ENCODE data around the gene DNAJC8.

Gene DNAJC8, protein sequence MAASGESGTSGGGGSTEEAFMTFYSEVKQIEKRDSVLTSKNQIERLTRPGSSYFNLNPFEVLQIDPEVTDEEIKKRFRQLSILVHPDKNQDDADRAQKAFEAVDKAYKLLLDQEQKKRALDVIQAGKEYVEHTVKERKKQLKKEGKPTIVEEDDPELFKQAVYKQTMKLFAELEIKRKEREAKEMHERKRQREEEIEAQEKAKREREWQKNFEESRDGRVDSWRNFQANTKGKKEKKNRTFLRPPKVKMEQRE

DNA sequence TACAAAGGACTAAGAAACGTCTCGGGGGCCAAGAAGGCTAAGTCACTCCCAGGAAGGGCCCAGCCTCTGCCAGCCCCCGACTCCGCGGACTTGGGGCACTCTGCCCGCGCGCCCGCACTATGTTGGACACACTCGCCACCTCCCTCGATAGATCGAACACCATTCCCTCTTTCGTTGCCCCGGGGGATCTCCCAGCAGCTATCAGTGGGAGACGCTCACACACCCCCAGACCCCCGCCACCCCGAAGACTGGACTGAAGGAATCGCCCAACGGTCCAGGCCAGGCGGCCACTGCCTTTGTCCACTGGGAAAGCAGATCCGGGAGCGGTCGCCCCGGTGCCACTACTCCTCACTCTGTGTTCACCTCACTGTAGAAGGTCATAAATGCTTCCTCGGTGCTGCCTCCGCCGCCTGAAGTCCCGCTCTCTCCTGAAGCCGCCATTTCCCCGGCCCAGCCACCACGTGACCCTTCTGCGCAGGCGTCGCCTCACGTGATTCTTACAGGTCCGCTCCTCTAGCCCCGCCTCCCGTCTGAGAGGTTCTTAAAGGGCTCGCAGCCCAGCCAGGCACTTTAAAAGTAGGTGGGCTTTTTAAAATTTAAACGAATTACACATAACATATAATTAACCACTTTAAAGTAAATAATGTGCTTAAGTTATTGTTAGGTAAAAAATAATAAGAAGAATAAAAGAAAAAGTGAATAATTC is at the start of gene DNAJC8:
DNAJC8 (minus strand) TSS at position 472 of the 706 bp plus-strand sequence; CDS start at position 441, 31 bp downstream.
- DNase-seq (ENCODE audit: low read depth in 2 of 2, low spot score in 1 of 2) = peak; percentile 91 to 94

DNA sequence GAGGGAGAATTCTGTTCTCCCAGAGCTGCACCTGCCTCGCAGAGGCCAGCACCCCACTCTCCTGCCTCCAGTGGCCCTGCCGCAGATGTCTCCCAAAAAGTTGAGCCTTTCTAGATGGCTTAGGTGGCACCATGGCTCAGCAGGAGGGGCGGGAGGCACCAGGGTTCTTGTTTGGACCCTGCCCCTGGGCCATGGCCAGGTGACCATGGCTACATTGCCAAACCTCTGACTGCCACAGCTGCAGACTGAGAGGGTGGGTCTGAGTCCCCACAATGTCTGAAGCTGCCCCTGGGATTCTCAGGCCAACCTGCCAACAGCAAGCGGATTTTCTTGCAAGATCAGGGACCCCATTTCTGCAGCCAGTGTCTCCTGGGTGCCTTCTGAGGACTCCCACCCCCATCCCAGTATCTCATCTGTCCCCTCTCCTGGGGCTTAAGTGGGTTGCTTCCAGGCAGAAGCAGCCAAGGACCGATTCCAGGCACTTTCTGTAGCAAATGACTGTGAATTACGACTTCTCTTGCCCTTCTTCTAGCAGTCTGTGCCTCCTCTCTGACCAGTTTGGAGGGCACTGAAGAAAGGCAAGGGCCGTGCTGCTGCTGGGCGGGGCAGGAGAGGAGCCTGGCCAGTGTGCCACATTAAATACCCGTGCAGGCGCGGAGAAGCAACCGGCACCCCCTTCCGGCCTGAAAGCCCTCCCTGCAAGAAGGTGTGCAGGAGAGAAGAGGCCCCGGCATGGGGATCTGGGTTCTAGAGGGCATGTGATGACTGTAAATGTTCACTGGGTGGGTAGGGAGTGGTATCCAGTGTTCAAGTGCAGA is 49.0 kb upstream of the DNAJC8 start:
- DNase-seq (ENCODE audit: low read depth in 2 of 2, low spot score in 1 of 2) = no peak

DNA sequence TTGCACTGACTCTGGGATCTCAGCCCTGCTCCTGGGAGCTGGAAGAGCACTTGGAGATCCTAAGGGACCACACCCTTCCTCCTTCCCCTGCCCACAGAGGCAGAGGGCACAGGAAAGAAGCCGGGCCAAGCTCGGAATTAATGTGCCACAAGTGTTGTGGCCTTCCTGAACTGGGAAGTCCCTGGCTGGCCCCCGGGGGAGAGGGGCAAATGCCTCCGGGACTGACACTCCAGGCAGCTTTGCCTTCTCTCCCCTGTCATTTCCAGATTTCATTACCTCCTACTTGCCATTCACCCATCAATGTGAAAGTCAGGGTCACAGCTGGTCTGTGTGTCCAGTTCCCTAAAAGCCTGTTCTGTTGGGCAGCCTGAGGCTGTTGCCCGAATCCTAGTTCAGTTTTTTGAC is 48.1 kb upstream of the DNAJC8 start:
- DNase-seq (ENCODE audit: low read depth in 2 of 2, low spot score in 1 of 2) = no peak

DNA sequence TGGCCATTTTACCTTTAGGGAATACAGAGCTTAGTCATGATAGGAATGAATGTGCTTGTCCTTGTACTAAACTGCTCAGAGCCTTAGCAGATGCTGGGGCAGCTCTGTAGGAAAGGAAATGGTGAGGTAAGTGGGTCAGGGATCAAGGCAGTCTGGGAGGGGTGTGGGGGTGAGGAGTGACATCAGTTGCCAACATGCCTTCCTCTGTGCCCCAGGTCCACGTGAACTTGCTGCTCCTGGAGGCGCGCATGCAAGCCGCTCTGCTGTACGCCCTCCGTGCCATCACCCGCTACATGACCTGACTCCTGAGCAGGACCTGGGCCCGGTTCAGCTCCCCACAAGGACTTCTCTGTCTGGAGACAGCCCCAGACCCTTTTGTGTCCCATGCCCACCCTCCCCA is 47.7 kb upstream of the DNAJC8 start:
- DNase-seq (ENCODE audit: low read depth in 2 of 2, low spot score in 1 of 2) = no peak

DNA sequence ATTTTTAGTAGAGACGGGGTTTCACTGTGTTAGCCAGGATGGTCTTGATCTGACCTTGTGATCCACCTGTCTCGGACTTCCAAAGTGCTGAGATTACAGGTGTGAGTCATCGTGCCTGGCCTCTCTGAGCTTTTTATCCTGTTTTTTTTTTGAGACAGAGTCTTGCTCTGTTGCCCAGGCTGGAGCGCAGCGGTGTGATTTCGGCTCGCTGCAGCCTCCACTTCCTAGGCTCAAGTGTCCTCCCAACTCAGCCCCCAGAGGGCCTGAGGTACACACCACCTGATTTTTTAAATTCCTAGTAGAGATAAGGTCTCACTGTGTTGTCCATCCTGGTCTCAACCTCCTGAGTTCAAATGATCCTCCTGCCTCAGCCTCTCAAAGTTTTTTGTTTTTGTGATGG is 46.9 kb upstream of the DNAJC8 start:
- DNase-seq (ENCODE audit: low read depth in 2 of 2, low spot score in 1 of 2) = no peak

DNA sequence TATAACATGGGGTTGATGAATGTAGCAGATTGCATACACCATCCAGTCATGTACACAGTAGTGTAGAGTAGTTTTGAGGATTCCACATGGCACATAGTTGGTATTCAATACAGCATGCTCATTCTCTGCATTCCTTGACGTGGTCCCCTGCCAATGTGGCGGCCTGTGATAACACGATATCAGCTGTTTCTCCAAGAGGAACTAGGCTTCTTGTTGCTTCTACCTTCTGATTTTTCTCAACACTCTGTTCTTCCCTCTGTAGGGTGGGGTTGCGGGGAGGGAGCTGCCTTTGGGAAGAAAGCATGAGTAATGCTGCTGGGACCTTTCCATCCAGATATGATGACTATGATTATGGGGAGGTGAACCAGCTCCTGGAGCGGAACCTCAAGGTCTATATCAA is 45.9 kb upstream of the DNAJC8 start:
- no peak for DNase-seq (ENCODE audit: low read depth in 2 of 2, low spot score in 1 of 2)

DNA sequence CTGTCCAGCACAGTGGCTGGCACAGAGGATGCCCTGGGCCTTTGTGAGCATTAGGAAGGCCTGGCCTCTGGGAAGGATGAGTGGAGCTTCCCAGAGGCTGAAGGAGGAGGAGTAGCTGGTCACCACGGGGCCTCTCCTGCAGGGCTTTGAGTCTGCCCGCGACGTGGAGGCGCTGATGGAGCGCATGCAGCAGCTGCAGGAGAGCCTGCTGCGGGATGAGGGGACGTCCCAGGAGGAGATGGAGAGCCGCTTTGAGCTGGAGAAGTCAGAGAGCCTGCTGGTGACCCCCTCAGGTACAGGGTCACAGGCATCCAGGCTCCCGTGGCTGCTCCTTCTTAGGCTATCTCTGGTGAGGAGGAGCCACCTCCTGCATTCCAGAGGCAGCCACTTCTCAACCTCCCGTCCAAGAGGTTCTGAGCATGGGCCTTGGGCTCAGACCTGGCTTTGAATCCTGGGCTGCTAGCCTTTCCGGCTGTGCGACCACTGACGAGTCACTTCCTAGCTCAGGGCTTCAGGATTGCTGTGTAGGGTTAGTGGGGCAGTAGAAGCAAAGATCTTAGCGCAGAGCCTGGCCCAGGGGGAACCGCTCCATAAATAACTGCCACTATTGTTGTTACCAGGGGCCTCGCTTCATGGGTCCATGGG is 40.5 kb upstream of the DNAJC8 start:
- DNase-seq (ENCODE audit: low read depth in 2 of 2, low spot score in 1 of 2) = no peak

DNA sequence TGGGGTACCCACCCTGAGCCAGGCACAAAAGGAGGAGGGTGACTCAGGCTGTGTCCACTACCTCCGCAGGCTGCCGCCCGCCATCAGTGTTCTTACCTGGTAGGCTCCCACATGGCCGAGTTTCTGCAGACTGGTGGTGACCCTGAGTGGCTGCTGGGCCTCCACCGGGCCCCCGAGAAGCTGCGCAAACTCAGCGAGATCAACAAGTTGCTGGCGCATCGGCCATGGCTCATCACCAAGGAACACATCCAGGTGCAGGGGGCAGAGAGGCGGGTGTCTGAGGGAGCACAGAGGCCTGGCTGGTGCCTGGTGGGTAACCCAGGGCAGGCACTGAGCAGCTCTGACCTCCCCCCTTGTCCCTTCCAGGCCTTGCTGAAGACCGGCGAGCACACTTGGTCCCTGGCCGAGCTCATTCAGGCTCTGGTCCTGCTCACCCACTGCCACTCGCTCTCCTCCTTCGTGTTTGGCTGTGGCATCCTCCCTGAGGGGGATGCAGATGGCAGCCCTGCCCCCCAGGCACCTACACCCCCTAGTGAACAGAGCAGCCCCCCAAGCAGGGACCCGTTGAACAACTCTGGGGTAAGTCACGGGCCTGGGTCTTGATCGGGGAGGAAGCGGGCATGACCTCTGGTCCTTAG is 39.5 kb upstream of the DNAJC8 start:
- no peak for DNase-seq (ENCODE audit: low read depth in 2 of 2, low spot score in 1 of 2)

DNA sequence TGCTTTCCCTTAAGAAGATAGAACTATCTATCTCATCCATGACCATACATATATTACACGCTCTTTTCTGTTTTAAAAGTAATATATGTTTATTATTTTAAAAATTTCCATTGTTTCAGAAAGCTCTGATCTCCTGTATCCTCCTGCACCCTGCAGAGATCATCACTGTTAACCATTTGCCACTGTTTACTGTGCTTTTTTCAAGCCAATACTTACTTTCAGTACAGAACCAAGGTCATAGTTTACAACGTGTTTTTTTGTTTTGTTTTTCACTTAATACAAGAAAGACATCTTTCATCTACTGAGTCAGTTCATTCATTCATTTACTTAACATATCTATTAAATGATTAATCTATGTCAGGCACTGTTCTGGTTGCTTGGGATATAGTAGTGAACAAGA is 36.7 kb upstream of the DNAJC8 start:
- no peak for DNase-seq (ENCODE audit: low read depth in 2 of 2, low spot score in 1 of 2)

DNA sequence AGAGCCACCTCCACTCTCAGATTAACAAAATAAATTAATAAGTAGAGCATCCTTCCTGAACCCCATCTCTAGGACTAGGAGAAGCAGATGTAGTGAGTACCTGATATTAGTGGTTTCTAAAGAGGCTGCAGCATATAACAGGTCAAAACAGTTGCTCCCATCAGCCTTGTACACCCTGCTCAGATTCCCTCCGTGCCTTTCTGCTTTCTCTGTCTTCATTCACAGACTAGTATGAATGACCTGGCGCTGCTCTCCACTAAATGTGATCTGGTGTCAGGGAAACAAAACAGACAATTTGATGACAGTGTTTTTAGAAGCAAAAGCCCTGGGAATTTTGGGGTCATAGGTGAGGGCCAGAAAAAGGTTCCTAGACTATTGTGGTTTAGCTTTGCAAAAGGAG is 34.8 kb upstream of the DNAJC8 start:
- no peak for DNase-seq (ENCODE audit: low read depth in 2 of 2, low spot score in 1 of 2)

DNA sequence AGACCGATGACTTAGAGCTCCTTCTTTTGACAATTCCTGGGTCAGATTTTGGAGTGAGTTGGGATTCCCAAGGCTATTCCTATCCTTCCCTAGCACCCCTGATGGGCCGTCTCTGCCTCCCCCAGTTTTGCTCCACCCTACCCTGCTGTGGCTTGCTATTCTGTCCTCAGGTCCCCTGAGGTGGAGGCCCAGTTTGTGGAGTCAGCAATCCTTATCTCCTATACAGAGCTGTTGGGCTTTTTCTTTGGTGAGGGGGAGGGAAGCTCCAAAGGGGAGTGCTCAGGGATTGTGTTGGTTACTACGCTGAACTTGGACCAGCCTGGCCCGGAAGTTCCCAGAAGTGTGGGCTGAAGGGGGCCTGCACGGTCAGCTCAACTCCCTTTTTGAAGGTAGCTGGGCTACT is 34.1 kb upstream of the DNAJC8 start:
- no peak for DNase-seq (ENCODE audit: low read depth in 2 of 2, low spot score in 1 of 2)

DNA sequence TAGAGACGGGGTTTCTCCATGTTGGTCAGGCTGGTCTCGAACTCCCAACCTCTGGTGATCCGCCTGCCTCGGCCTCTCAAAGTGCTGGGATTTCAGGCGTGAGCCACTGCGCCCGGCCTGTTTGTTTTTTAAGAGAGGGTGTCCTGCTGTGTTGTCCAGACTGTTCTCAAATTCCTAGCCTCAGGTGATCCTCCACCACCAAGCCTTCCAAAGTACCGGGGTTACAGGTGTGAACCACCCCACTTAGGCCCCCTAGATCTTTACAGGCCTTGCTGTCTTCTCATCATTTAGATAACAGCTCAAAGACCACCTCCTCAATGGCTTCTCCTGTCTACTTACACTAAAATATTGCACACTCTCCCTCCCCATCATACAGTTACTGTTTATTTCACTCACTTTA is 32.7 kb upstream of the DNAJC8 start:
- DNase-seq (ENCODE audit: low read depth in 2 of 2, low spot score in 1 of 2) = no peak

DNA sequence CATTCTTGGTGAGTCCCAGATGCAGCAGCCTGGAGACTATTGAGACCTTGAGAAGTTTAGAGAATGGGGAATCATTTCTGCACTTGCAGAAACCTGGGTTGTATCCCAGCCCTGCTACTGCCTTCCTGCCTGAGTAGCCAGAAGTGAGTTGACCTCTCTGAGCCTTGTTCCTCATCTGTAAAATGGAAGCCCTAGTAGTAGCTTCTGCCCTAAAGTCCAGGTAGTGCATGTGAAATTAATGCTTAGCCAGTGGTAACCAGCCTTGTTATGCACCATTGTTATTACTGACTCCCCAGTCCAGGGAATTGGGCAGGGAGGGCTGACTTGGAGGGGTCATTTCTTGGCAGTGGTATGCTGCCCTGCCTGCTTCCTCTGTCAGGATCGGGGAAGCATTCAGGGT is 32.1 kb upstream of the DNAJC8 start:
- no peak for DNase-seq (ENCODE audit: low read depth in 2 of 2, low spot score in 1 of 2)

DNA sequence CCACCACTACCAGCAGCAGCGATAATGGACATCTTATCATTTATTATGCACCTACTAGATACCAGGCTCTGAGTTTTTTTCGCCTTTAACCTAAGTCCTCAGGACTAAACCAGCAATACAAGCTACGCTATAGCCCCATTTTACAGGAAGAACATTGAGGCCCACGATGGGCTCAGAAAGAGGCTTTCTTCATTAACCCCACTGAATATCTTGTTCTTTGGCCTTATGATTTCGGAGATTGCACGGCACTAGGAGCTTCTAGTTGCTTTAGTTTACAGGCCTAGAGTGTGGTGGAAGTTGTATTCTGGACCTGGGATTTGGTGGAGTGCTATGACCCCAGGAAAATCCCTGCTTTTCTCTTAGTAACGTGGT is 28.0 kb upstream of the DNAJC8 start:
- no peak for DNase-seq (ENCODE audit: low read depth in 2 of 2, low spot score in 1 of 2)

DNA sequence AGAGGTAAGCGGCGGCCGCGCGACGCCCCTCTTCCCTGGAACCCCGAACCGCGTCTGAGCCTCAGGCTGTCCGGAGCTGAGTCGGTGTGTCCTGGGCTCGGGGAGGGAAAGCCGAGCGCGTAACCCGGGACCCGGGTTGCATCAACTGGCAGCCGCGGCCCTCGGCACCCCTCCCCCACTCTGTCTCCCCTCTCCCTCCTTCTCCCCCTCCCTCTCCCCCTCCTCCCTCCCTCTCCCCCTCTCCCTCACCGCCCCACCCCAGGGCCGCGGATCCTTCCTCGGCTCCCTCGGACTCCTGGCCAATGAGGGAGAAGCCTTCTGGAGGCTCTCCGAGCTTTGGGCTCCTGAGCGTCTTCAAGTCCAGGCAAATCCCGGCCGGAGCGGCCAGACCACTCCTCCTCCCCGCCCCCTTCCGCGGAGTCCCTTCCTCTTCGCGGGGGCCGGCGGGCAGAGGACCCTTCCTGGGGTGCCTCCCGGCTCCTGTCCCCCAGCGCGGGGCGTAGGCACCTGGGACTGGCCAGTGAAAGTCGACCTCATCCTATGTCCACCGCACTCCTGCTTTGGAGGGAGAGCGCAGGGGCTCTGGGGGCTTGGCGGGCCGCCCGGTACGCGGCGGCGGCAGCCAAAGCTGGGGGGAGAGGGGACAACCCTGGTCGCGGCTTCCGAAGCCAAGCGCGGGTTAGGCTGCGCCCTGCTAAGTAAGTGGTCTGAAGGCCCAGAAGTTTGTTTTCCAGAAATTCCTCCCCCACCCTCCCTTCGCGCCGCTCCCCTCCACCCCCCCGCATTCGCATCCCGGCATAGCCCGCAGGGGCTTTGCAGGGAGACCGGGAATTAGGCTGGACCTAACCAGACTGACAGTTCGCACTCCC is 27.3 kb upstream of the DNAJC8 start:
- DNase-seq (ENCODE audit: low read depth in 2 of 2, low spot score in 1 of 2) = no peak

DNA sequence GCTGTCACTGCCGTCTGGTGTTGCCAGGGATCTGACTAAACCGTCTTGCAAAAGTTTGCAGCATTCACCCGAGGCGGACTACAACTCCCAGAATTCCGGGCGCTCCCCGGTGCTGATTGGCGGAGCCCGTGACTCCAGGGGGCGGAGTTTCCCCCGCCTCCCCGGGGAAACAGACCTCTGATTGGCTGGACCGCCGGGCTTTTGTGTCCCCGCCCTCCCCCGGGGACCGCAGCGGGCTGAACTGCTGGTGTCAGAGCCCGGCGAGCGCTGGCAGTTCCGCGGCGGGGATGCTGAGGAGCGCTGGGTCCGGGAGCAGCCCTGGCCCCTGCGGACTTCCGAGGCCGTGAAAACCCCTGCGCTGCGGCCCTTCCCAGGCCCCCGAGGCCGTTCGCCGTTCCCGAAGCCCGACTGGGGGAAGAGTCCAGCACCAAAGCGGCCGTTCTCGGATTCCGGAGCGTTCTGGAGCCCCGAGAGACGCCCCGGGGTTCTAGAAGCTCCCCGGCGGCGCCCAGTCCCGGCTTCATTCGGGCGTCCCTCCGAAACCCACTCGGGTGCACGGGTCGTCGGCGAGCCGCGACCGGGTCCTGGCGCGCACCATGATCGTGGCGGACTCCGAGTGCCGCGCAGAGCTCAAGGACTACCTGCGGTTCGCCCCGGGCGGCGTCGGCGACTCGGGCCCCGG is 26.6 kb upstream of the DNAJC8 start, which contains the start of gene SESN2:
SESN2 (plus strand) TSS at position 267 of the 682 bp plus-strand sequence; CDS start at position 597, 330 bp downstream.
- DNase-seq (ENCODE audit: low read depth in 2 of 2, low spot score in 1 of 2) = peak; percentile 93 to 98

DNA sequence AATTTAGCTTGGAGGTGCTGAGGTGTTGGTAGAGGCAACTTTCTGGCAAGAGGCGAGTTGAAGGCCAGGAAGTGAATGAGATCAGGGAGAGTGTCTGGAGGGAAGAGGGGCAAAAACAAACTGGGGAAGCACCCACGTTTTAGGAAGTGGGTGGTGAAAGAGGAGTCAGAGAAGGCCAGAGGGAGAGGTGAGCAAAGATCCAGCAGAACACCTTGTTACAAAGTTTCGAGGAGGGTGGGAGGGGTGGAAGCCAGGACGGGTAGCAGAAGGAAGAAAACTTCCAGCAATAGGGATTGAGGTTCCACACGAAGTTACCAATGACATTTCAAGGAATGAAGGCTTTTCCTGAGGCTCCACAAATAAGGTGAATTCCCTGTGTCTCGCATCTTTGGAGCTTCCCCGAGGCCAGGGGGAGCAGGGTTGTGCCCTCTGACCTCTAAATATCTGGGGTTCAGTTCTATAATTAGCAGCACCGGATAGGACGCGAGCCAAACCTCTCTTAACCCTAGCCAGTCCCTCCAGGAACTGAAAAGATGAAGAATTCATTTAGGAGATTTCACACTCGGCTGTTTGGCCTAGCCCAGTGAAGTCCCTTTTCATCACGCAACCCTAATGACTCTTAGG is 25.9 kb upstream of the DNAJC8 start:
- no peak for DNase-seq (ENCODE audit: low read depth in 2 of 2, low spot score in 1 of 2)

DNA sequence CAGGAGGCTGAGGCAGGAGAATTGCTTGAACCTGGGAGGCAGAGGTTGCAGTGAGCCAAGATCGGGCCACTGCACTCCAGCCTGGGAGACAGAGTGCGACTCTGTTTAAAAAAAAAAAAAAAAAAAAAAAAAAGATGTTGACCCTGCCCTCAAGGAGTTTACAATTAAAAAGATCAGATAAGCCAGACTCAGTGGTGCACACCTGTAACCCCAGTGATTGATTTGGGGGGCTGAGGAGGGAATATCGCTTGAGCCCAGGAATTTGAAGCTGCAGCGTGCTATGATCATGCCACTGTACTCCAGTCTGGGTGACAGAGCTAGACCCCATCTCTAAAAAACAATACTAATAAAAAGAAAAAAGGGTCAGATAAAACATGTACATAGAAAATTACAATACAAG is 24.9 kb upstream of the DNAJC8 start:
- no peak for DNase-seq (ENCODE audit: low read depth in 2 of 2, low spot score in 1 of 2)

DNA sequence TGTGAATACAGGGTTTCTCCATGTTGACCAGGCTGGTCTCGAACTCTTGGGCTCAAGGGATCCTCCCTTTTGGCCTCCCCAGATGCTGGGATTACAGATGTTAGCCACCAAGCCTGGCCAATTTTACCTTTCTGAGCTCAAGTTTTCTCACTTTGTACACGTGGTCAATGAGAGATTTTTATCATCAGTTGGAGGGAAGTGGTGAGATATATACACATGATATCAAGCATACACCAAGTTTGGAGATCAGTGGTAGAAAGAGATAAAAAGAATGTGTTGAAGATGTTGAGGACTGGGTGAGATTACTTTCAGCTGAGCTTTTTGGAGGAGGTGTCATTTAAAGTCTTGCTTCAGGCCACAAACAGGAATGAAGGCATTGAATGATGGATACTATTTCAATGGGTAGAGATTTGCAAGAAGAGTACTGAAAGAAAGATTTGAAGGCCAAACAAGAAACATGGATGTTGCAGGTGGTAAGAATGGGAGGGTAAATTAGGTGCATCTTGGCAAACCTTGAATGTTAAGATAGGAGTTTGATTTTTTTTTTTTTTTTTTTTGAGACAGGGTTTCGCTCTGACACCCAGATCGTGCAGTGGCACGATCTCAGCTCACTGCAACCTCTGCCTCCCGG is 23.5 kb upstream of the DNAJC8 start:
- no peak for DNase-seq (ENCODE audit: low read depth in 2 of 2, low spot score in 1 of 2)
